ENCODE results near the gene ANXA8. TPM values are rescaled to one million over a fixed set of nuclear protein-coding genes. Genes with fewer than 3 reads are reported as not detected.

Gene ANXA8
- total and polyA plus RNA-seq, 2 donors (not counting 3 experiments of a cell fraction or from before 2014, with no cell fraction given) = not detected

GRCh38 chr10:47425813-47426419 lies 58.0 kb downstream of the ANXA8 start:
- Histone ChIP-seq H3K4me3 (replicated peaks in 1 of 3; ENCODE audit: insufficient read depth in 1 of 3, low read depth in 1 of 3, low read length in 3 of 3) (no peak overlapping the region), H4K20me1 (replicated peaks; ENCODE audit: control insufficient read depth, extremely low read depth, insufficient read depth, low read length) (no peaks in the 10 kb centered on the region), H3K9me1 (replicated peaks; ENCODE audit: control insufficient read depth, extremely low read depth, insufficient read depth, low read length) (no peaks in the 10 kb centered on the region), H3K79me2 (ENCODE audit: control insufficient read depth, insufficient read depth, low read length) (no peaks in the 10 kb centered on the region), H3K4me2 (ENCODE audit: insufficient read depth, low read length) (no peak overlapping the region), H3K9ac (replicated peaks; ENCODE audit: extremely low read depth, insufficient read depth, low read length) (no peak overlapping the region), H3K9me3 (replicated peaks; ENCODE audit: control insufficient read depth, insufficient read depth, low read length) (no peaks in the 10 kb centered on the region), H2AFZ (ENCODE audit: low read depth, low read length) (no peak overlapping the region), H3K27ac (ENCODE audit: insufficient read depth, low read depth, low read length) (no peak overlapping the region), H3K36me3 (ENCODE audit: control insufficient read depth in 2 of 2, extremely low read depth in 1 of 2, insufficient read depth in 2 of 2, low read length in 2 of 2) (no peaks in the 10 kb centered on the region), H3K27me3 (ENCODE audit: control insufficient read depth in 2 of 2, insufficient read depth in 2 of 2, low read length in 2 of 2) (no peaks in the 10 kb centered on the region), H3K4me1 (ENCODE audit: control insufficient read depth, extremely low read depth, insufficient read depth, low read length) (no peaks in the 10 kb centered on the region)
- no TSS peak for BruUV-seq (replicated peaks)
- no peak for TF ChIP-seq MAX (IDR thresholded peaks at IDR 0.05; ENCODE audit: insufficient read depth, insufficient read length)
- TF ChIP-seq MYC (IDR thresholded peaks at IDR 0.05; ENCODE audit: low read depth, low read length) = no peak
- TF ChIP-seq POLR2AphosphoS5 (IDR thresholded peaks at IDR 0.05; ENCODE audit: insufficient read depth, low read depth, low read length) = no peak
- TF ChIP-seq JUN (IDR thresholded peaks at IDR 0.05; ENCODE audit: borderline replicate concordance, insufficient read depth, insufficient read length, low read depth) = no peak
- no peak for TF ChIP-seq GATA2 (IDR thresholded peaks at IDR 0.05; ENCODE audit: insufficient read depth, insufficient read length, low read depth, low read length)
- no peak for TF ChIP-seq POLR2A (IDR thresholded peaks at IDR 0.05; ENCODE audit: low read depth, low read length)
- no peak for TF ChIP-seq FOS (IDR thresholded peaks at IDR 0.05; ENCODE audit: borderline replicate concordance, insufficient read depth, low read length)
- TF ChIP-seq, protein P1, sequence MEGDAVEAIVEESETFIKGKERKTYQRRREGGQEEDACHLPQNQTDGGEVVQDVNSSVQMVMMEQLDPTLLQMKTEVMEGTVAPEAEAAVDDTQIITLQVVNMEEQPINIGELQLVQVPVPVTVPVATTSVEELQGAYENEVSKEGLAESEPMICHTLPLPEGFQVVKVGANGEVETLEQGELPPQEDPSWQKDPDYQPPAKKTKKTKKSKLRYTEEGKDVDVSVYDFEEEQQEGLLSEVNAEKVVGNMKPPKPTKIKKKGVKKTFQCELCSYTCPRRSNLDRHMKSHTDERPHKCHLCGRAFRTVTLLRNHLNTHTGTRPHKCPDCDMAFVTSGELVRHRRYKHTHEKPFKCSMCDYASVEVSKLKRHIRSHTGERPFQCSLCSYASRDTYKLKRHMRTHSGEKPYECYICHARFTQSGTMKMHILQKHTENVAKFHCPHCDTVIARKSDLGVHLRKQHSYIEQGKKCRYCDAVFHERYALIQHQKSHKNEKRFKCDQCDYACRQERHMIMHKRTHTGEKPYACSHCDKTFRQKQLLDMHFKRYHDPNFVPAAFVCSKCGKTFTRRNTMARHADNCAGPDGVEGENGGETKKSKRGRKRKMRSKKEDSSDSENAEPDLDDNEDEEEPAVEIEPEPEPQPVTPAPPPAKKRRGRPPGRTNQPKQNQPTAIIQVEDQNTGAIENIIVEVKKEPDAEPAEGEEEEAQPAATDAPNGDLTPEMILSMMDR (IDR thresholded peaks at IDR 0.05; ENCODE audit: extremely low read depth in 1 of 2, insufficient read depth in 1 of 2, low read depth in 1 of 2, low read length in 2 of 2) = no peak
- no peak for TF ChIP-seq EZH2 (IDR thresholded peaks at IDR 0.05; ENCODE audit: borderline replicate concordance, low read depth, low read length, severe bottlenecking)
- intact Hi-C loops (cut with micrococcal nuclease) (no loop called here), dilution Hi-C loops (cut with MboI; ENCODE audit: extremely low pct_ligation_motif_present, low sequenced_read_pairs) (no loop called here)
- POLR2A ChIA-PET = no interaction called here
- no peak for FAIRE-seq
- CTCF ChIA-PET = no interaction called here
- DNase-seq (ENCODE audit: low read depth, low spot score) = no peak

Measured in endothelial cell of umbilical vein (primary cell).